ENCODE measurements around the gene JARID2.

- TF ChIP-seq EZH2 (IDR thresholded peaks at IDR 0.05) (no peak), POLR2AphosphoS5 (IDR thresholded peaks at IDR 0.05; ENCODE audit: borderline replicate concordance, low read depth, low read length) (no peak), FOXP2 (optimal IDR thresholded peaks at IDR 0.05; ENCODE audit: control extremely low read depth, extremely low read length, insufficient read depth) (no peak)
Observed at GRCh38 chr6:15387118-15387517, 141.2 kb downstream of the JARID2 start.
